ENCODE data around the gene TCERG1L.
"Not testable (repeated sequence)": the region's sequence is repeated elsewhere in the genome, so short reads cannot be mapped to it uniquely, and the experiment has no call there.

Gene TCERG1L

GRCh38 chr10:131111007-131111406, 200.5 kb downstream of the TCERG1L start:
- no peak for DNase-seq (ENCODE audit: low read depth)
- no peak overlapping the region for H3K4me3 ChIP-seq (ENCODE audit: control insufficient read depth, low read depth, low read length)
- TF ChIP-seq, protein P1, sequence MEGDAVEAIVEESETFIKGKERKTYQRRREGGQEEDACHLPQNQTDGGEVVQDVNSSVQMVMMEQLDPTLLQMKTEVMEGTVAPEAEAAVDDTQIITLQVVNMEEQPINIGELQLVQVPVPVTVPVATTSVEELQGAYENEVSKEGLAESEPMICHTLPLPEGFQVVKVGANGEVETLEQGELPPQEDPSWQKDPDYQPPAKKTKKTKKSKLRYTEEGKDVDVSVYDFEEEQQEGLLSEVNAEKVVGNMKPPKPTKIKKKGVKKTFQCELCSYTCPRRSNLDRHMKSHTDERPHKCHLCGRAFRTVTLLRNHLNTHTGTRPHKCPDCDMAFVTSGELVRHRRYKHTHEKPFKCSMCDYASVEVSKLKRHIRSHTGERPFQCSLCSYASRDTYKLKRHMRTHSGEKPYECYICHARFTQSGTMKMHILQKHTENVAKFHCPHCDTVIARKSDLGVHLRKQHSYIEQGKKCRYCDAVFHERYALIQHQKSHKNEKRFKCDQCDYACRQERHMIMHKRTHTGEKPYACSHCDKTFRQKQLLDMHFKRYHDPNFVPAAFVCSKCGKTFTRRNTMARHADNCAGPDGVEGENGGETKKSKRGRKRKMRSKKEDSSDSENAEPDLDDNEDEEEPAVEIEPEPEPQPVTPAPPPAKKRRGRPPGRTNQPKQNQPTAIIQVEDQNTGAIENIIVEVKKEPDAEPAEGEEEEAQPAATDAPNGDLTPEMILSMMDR (conservative IDR thresholded peaks at IDR 0.05; ENCODE audit: control insufficient read depth, insufficient read depth, low read depth, low read length) = no peak

- H3K4me3 ChIP-seq (ENCODE audit: control insufficient read depth, low read depth, low read length) = no peak overlapping the region
- DNase-seq (ENCODE audit: low read depth) = no peak
- TF ChIP-seq, protein P1 (conservative IDR thresholded peaks at IDR 0.05; ENCODE audit: control insufficient read depth, insufficient read depth, low read depth, low read length) = no peak
These were observed 201.2 kb downstream of the TCERG1L start for GRCh38 chr10:131110241-131110783.

DNA sequence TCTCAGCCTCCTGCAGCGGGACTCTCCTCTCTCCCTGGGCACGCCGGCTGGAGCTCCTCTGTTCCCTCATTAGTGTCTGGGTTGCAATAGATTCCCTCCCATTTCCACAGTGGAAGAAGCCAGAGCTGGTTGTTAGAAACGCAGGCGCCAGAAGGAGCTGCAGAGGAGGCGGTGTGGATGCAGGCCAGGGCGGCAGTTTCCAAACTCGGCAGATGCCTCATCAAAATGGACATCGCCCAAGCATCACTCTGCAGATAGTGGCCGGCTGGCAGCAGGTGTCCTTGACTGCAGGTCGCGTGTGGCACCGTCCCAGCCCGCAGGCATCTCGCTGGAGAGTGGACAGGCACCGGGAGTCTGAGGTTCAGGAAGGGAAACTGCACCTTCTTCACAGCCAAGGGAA, 201.8 kb downstream of the TCERG1L start:
- TF ChIP-seq, protein P1 (conservative IDR thresholded peaks at IDR 0.05; ENCODE audit: control insufficient read depth, insufficient read depth, low read depth, low read length) = no peak
- DNase-seq (ENCODE audit: low read depth) = no peak
- H3K4me3 ChIP-seq (ENCODE audit: control insufficient read depth, low read depth, low read length) = no peak overlapping the region

DNA sequence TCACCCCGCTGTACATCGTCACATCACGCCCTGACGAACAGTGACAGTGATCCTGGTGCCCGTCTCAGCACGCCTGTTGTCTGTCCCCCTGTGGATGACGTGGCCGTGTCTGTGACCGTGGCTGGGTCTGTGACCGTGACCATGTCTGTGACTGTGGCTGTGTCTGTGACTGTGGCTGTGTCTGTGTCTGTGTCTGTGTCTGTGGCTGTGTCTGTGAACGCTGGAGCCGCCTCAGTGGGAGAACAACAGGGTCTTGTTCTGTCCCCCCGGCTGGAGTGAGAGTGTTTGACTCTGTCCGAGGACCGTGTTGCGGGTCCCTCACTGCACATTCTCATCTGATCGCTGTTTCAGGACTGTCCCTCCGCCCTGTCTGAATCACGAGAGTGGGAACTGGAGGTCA, 202.2 kb downstream of the TCERG1L start:
- TF ChIP-seq, protein P1 (conservative IDR thresholded peaks at IDR 0.05; ENCODE audit: control insufficient read depth, insufficient read depth, low read depth, low read length) = no peak
- no peak overlapping the region for H3K4me3 ChIP-seq (ENCODE audit: control insufficient read depth, low read depth, low read length)
- DNase-seq (ENCODE audit: low read depth) = no peak

DNA sequence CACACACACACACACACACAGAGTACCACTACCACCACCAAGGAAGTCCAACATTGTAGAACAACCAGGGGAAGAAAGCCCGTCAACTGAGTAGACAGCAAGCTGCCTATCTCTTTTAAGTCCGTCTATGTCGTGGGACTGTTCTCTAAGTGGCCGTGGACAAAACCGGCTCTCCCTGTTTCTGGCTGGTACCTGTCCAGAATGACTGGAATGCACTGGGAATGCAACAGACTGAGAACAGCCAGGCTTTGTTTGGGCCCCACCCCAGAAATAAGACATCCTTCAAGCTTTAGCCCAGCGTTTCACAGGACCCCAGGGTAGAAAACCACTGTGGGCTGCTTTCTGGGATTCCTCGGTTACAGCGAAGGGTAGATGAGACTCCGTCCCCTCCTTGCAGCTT, 203.6 kb downstream of the TCERG1L start:
- no peak overlapping the region for H3K4me3 ChIP-seq (ENCODE audit: control insufficient read depth, low read depth, low read length)
- TF ChIP-seq, protein P1 (conservative IDR thresholded peaks at IDR 0.05; ENCODE audit: control insufficient read depth, insufficient read depth, low read depth, low read length) = no peak
- no peak for DNase-seq (ENCODE audit: low read depth)

GRCh38 chr10:131102676-131103075, 208.8 kb downstream of the TCERG1L start:
- no peak for DNase-seq (ENCODE audit: low read depth)
- no peak overlapping the region for H3K4me3 ChIP-seq (ENCODE audit: control insufficient read depth, low read depth, low read length)
- TF ChIP-seq, protein P1 (conservative IDR thresholded peaks at IDR 0.05; ENCODE audit: control insufficient read depth, insufficient read depth, low read depth, low read length) = no peak

DNA sequence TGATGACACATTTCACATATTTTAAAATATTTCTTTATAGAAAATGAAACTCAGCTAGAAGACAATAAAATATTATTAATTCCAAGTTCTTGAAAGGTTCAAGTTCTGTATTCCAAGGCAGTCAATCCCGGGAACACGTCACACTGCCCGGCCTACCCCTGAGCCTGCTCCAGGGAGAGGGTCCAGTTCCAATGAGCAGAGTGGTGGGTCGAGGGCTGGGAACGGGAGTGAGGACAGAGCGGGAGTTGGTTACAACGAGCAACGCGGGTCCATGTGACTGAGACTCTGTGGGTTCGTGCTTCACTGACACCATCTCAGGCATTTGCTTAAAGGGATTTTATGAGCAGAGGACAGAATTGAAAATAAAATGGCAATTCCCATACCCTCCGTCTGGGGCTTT, 209.4 kb downstream of the TCERG1L start:
- TF ChIP-seq, protein P1 (conservative IDR thresholded peaks at IDR 0.05; ENCODE audit: control insufficient read depth, insufficient read depth, low read depth, low read length) = no peak
- DNase-seq (ENCODE audit: low read depth) = no peak
- H3K4me3 ChIP-seq (ENCODE audit: control insufficient read depth, low read depth, low read length) = no peak overlapping the region

GRCh38 chr10:131100418-131101410, 210.8 kb downstream of the TCERG1L start:
- not testable (repeated sequence) for DNase-seq (ENCODE audit: low read depth); H3K4me3 ChIP-seq (ENCODE audit: control insufficient read depth, low read depth, low read length)

Data from fibroblast of mammary gland (primary cell).